H1 (cell line): ENCODE results near the gene DPYSL3. TPM values are rescaled to one million over a fixed set of nuclear protein-coding genes. Genes with fewer than 3 reads are reported as not detected.

Experiments used
- CTCF ChIA-PET: fragments of 300-600 bp; sonication (Branson Sonifier 250); formaldehyde crosslinking; loops from one replicate; lab custom pipeline; 2021; ENCODE audit not compliant: partially characterized antibody; lab: Charles Lee
- POLR2A ChIA-PET: fragments of 300-600 bp; sonication (Branson Sonifier 250); formaldehyde crosslinking; loops from one replicate; lab custom pipeline; 2021; ENCODE audit warnings: inconsistent platforms; ENCODE audit not compliant: partially characterized antibody; lab: Charles Lee
- DNase-seq, 2 experiments: peaks; one replicate each; pipeline versions ENCODE4 v3.0.0 to v3.0.0-alpha.2; 2010 to 2022; ENCODE audit warnings: low spot score in 2 of 2, low read depth in 1 of 2, mixed read lengths in 1 of 2
- FAIRE-seq: peaks from 2 replicates; lab custom pipeline; 2011; peaks lifted over from hg19 to GRCh38; lab: Jason Lieb, UNC
- H2AFZ ChIP-seq: 2 replicates; pipeline ENCODE4 v1.8.1; 2012; ENCODE audit warnings: low read length, inconsistent platforms
- H2AK5ac ChIP-seq: 2 replicates; pipeline ENCODE4 v1.6.1; 2013; ENCODE audit warnings: low read depth, low read length
- H2BK120ac ChIP-seq: replicated peaks from 2 replicates; pipeline ENCODE3; 2013; ENCODE audit warnings: low read depth, low read length, inconsistent platforms
- H2BK12ac ChIP-seq: 2 replicates; pipeline ENCODE4 v1.6.1; 2013; ENCODE audit warnings: low read depth, low read length
- H2BK15ac ChIP-seq: 2 replicates; pipeline ENCODE4 v1.6.1; 2013; ENCODE audit warnings: low read length
- H2BK20ac ChIP-seq: 2 replicates; pipeline ENCODE4 v1.6.1; 2013; ENCODE audit warnings: low read length
- H2BK5ac ChIP-seq: 2 replicates; pipeline ENCODE4 v1.6.1; 2013; ENCODE audit warnings: low read depth, low read length
- H3K14ac ChIP-seq: 2 replicates; pipeline ENCODE4 v1.6.1; 2013; ENCODE audit warnings: inconsistent platforms; ENCODE audit not compliant: insufficient read length
- H3K18ac ChIP-seq: 2 replicates; pipeline ENCODE4 v1.6.1; 2013; ENCODE audit warnings: low read length; ENCODE audit errors: extremely low read depth
- H3K23ac ChIP-seq: 2 replicates; pipeline ENCODE4 v1.6.1; 2013; ENCODE audit warnings: inconsistent platforms; ENCODE audit not compliant: insufficient read length
- H3K23me2 ChIP-seq: 2 replicates; pipeline ENCODE4 v1.6.1; 2013; ENCODE audit warnings: low read depth, low read length
- H3K27ac ChIP-seq: 2 replicates; pipeline ENCODE4 v1.6.1; 2011; ENCODE audit warnings: low read depth, low read length, inconsistent platforms
- H3K27me3 ChIP-seq, 4 experiments: replicated peaks in 1 of 4; 1 replicate in 1 of 4; 2 replicates in 3 of 4; pipeline versions ENCODE4 v1.6.1 to v1.8.1; 2011 to 2013; ENCODE audit warnings: low read length in 3 of 4, mild to moderate bottlenecking in 3 of 4, inconsistent platforms in 2 of 4, mixed read lengths in 2 of 4, moderate library complexity in 1 of 4; ENCODE audit not compliant: control insufficient read depth in 3 of 4, insufficient read depth in 3 of 4; ENCODE audit errors: extremely low read depth in 1 of 4
- H3K36me3 ChIP-seq, 4 experiments: 2 replicates each; pipeline versions ENCODE4 v1.6.1 to v1.8.1; 2011 to 2013; ENCODE audit warnings: mild to moderate bottlenecking in 4 of 4, low read length in 3 of 4, moderate library complexity in 2 of 4, control low read depth in 1 of 4, inconsistent platforms in 1 of 4; ENCODE audit not compliant: insufficient read depth in 4 of 4, control insufficient read depth in 2 of 4
- H3K4ac ChIP-seq: replicated peaks from 2 replicates; pipeline ENCODE3; 2013; ENCODE audit warnings: low read length, low read depth, mixed read lengths, inconsistent platforms; ENCODE audit not compliant: insufficient read length
- H3K4me1 ChIP-seq, 4 experiments: replicated peaks in 1 of 4; 1 replicate in 1 of 4; 2 replicates in 3 of 4; pipeline versions ENCODE4 v1.6.1 to v1.8.1; 2011 to 2013; ENCODE audit warnings: low read length in 3 of 4, inconsistent platforms in 2 of 4, mixed read lengths in 1 of 4; ENCODE audit not compliant: insufficient read depth in 4 of 4, control insufficient read depth in 3 of 4
- H3K4me2 ChIP-seq, 2 experiments: 2 replicates each; pipeline versions ENCODE4 v1.6.1 to v1.8.1; 2011 to 2013; ENCODE audit warnings: low read depth in 2 of 2, low read length in 2 of 2, control low read depth in 1 of 2, inconsistent platforms in 1 of 2, mild to moderate bottlenecking in 1 of 2; ENCODE audit not compliant: insufficient read depth in 1 of 2
- H3K4me3 ChIP-seq, 4 experiments: fragments of 200-600, 300-600 bp in 1 of 4; sonication (generic), shearing (Covaris generic), sonication (Bioruptor Twin) in 1 of 4; 2 replicates each; pipeline versions ENCODE4 v1.5.1 to v1.8.1; 2011 to 2016; ENCODE audit warnings: low read length in 4 of 4, low read depth in 3 of 4, control low read depth in 2 of 4, inconsistent platforms in 2 of 4, mild to moderate bottlenecking in 2 of 4, mixed read lengths in 1 of 4, moderate library complexity in 1 of 4; ENCODE audit not compliant: insufficient read depth in 2 of 4; ENCODE audit errors: extremely low read depth in 1 of 4
- H3K56ac ChIP-seq: replicated peaks from 2 replicates; pipeline ENCODE3; 2013; ENCODE audit warnings: low read depth, mild to moderate bottlenecking, mixed read lengths, low read length, inconsistent platforms; ENCODE audit not compliant: insufficient read length
- H3K79me1 ChIP-seq: 2 replicates; pipeline ENCODE4 v1.6.1; 2013; ENCODE audit warnings: low read depth, low read length, control low read depth
- H3K79me2 ChIP-seq, 2 experiments: 2 replicates each; pipeline versions ENCODE4 v1.6.1 to v1.8.1; 2012 to 2013; ENCODE audit warnings: low read length in 2 of 2, mild to moderate bottlenecking in 2 of 2, inconsistent platforms in 1 of 2; ENCODE audit not compliant: insufficient read depth in 2 of 2, control insufficient read depth in 1 of 2
- H3K9ac ChIP-seq, 4 experiments: replicated peaks in 1 of 4; 1 replicate in 1 of 4; 2 replicates in 3 of 4; pipeline versions ENCODE4 v1.6.1 to v1.8.1; 2011 to 2013; ENCODE audit warnings: low read depth in 3 of 4, low read length in 3 of 4, control low read depth in 2 of 4, mild to moderate bottlenecking in 2 of 4, moderate library complexity in 2 of 4, inconsistent platforms in 1 of 4; ENCODE audit errors: extremely low read depth in 1 of 4
- H3K9me3 ChIP-seq, 2 experiments: 2 replicates each; pipeline versions ENCODE4 v1.6.1 to v1.8.1; 2012 to 2013; ENCODE audit warnings: mild to moderate bottlenecking in 2 of 2, moderate library complexity in 2 of 2, control low read depth in 1 of 2, inconsistent platforms in 1 of 2, low read depth in 1 of 2, low read length in 1 of 2, mixed read lengths in 1 of 2; ENCODE audit not compliant: insufficient read depth in 2 of 2
- H4K20me1 ChIP-seq, 2 experiments: replicated peaks in 1 of 2; 2 replicates each; pipeline versions ENCODE3 to v1.8.1; 2011 to 2013; ENCODE audit warnings: inconsistent platforms in 2 of 2, low read length in 2 of 2, mild to moderate bottlenecking in 1 of 2; ENCODE audit not compliant: insufficient read depth in 2 of 2, control insufficient read depth in 1 of 2
- H4K5ac ChIP-seq: 2 replicates; pipeline ENCODE4 v1.6.1; 2013; ENCODE audit warnings: low read length, low read depth, mixed read lengths, inconsistent platforms; ENCODE audit not compliant: insufficient read length
- H4K8ac ChIP-seq: 2 replicates; pipeline ENCODE4 v1.8.0; 2013; ENCODE audit warnings: mild to moderate bottlenecking, moderate library complexity, low read length, inconsistent platforms; ENCODE audit not compliant: insufficient read depth; ENCODE audit errors: extremely low read depth
- H4K91ac ChIP-seq: replicated peaks from 2 replicates; pipeline ENCODE3; 2013; ENCODE audit warnings: low read length, mixed read lengths, inconsistent platforms; ENCODE audit not compliant: insufficient read length
- CBX5 ChIP-seq: fragments of 300-800, 300-1000 bp; sonication (generic); IDR thresholded peaks from 2 replicates; pipeline ENCODE4 v1.7.1; 2016; ENCODE audit warnings: antibody characterized with exemption, low read length, low read depth
- CEBPB ChIP-seq: IDR thresholded peaks from 2 replicates; pipeline ENCODE4 v1.6.1; 2012; ENCODE audit warnings: low read depth, low read length
- CREB1 ChIP-seq: IDR thresholded peaks from 2 replicates; pipeline ENCODE4 v1.6.1; 2012; ENCODE audit warnings: inconsistent platforms
- CTCF ChIP-seq, 3 experiments: IDR thresholded peaks; 1 replicate in 2 of 3; 2 replicates in 1 of 3; pipeline versions ENCODE4 v1.5.1 to v1.6.1; 2011; ENCODE audit warnings: low read length in 3 of 3, mild to moderate bottlenecking in 3 of 3, inconsistent platforms in 2 of 3, low read depth in 1 of 3, moderate library complexity in 1 of 3; ENCODE audit not compliant: insufficient read depth in 1 of 3; ENCODE audit errors: control extremely low read depth in 1 of 3
- HDAC2 ChIP-seq, 2 experiments: fragments of 300-600 bp in 1 of 2; sonication (generic) in 1 of 2; IDR thresholded peaks; 2 replicates each; pipeline ENCODE4 v1.6.1; 2011 to 2012; ENCODE audit warnings: low read depth in 2 of 2, low read length in 2 of 2, mild to moderate bottlenecking in 2 of 2, moderate library complexity in 2 of 2, borderline replicate concordance in 1 of 2, inconsistent platforms in 1 of 2
- HDAC6 ChIP-seq: IDR thresholded peaks from one replicate; pipeline ENCODE4 v1.7.1; 2012; ENCODE audit warnings: low read depth, mild to moderate bottlenecking, inconsistent platforms, low read length, moderate library complexity
- JUN ChIP-seq: IDR thresholded peaks from 2 replicates; pipeline ENCODE4 v1.6.1; 2011; ENCODE audit warnings: low read depth, mild to moderate bottlenecking, improper control_type of control experiment, low read length
- NANOG ChIP-seq: IDR thresholded peaks from 2 replicates; pipeline ENCODE4 v1.6.1; 2011; ENCODE audit warnings: low read length, low read depth, mild to moderate bottlenecking, inconsistent platforms; ENCODE audit not compliant: insufficient read depth, poor library complexity, severe bottlenecking
- SIRT6 ChIP-seq: IDR thresholded peaks from one replicate; pipeline ENCODE4 v1.7.1; 2012; ENCODE audit warnings: low read length, inconsistent platforms
- TBP ChIP-seq: IDR thresholded peaks from 2 replicates; pipeline ENCODE4 v1.6.1; 2011; ENCODE audit warnings: low read depth, low read length, improper control_type of control experiment
- TCF12 ChIP-seq: IDR thresholded peaks from 2 replicates; pipeline ENCODE4 v1.6.1; 2011; ENCODE audit warnings: low read depth, mild to moderate bottlenecking, low read length
- ZNF274 ChIP-seq: IDR thresholded peaks from 2 replicates; pipeline ENCODE4 v1.7.0; 2012; ENCODE audit warnings: low read length, borderline replicate concordance; ENCODE audit errors: extremely low read depth
- WGBS, 2 experiments: shearing (Covaris generic) in 1 of 2; methylation state at CpG; one replicate each; pipeline versions ENCODE4 v1.1.6 to v1.1.7; 2013 to 2015; ENCODE audit warnings: low lambda C conversion rate in 2 of 2, mixed read lengths in 2 of 2, inconsistent platforms in 1 of 2, low coverage in 1 of 2, missing lambda C conversion rate in 1 of 2; ENCODE audit not compliant: insufficient replicate concordance in 2 of 2, insufficient coverage in 1 of 2, insufficient read length in 1 of 2; ENCODE audit errors: extremely low coverage in 1 of 2, missing lambda C conversion rate in 1 of 2; 5-methylcytosine and 5-hydroxymethylcytosine counted together
- polyA plus RNA-seq, 7 experiments: library from polyadenylated mRNA; depleted of rRNA in 3 of 7; stranded (reverse) in 5 of 7; unstranded in 2 of 7; fragments of >200 nt in 5 of 7; fragments of 200-250 nt in 2 of 7; gene quantifications; 1 replicate in 5 of 7; 2 replicates in 1 of 7; 4 replicates in 1 of 7; pipeline versions ENCODE4 v1.2.1 to v1.2.3, GENCODE V29; 2011 to 2013; ENCODE audit warnings: missing spikeins in 2 of 7, mixed read lengths in 2 of 7
- total RNA-seq: library from RNA; stranded (reverse); fragmentation: NEBNext Ultra II Directional; extraction: Animal tissue kit (Norgen Biotek cat#: 25700); gene quantifications from 2 replicates; pipeline ENCODE4 v1.2.1, GENCODE V29; 2021

Gene DPYSL3
- total and polyA plus RNA-seq, 2 of the 8 experiments (the other 6 are each of a cell fraction or from before 2014, with no cell fraction given): 268 to 387 TPM

DNA sequence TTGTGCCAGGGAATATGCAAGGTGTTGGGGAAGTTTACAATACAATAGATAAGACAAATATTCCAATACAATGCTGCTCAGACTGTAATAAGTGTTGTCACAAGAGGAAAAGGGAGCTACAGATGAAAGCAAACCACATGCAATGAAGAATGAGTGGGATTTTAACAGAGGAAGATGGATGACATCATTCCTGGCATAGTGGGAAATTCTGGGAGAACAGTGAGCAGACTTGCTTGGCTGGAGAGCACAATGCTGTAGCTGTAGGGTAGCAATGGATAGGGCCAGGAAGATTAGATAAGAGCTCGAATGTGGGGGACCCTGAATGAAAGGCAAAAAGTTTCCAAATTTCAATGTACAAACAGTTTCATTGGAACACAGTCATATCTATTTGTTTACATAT is 9.5 kb upstream of the DPYSL3 start:
- Histone ChIP-seq H4K8ac (no peak overlapping the region), H2AFZ (no peak overlapping the region), H2BK20ac (no peak overlapping the region), H2AK5ac (no peak overlapping the region), H3K18ac (no peak overlapping the region), H3K4me3 (no peak overlapping the region), H3K27me3 (no peaks in the 10 kb centered on the region), H2BK12ac (no peak overlapping the region), H3K9ac (no peak overlapping the region), H3K36me3 (no peaks in the 10 kb centered on the region), H3K79me1 (no peaks in the 10 kb centered on the region), H4K5ac (no peak overlapping the region), H2BK5ac (no peak overlapping the region), H3K9me3 (no peaks in the 10 kb centered on the region), H2BK120ac (no peak overlapping the region), H3K4me2 (no peak overlapping the region), H3K56ac (no peak overlapping the region), H3K4me1 (peaks cover 0 to 7% (median 4%) of the 10 kb centered on the region in 4 experiments; a peak in 4 of 7 replicates), H3K23ac (no peak overlapping the region), H3K27ac (no peak overlapping the region), H3K23me2 (no peaks in the 10 kb centered on the region), H4K20me1 (no peaks in the 10 kb centered on the region), H3K14ac (no peak overlapping the region), H2BK15ac (no peak overlapping the region), H4K91ac (no peak overlapping the region), H3K79me2 (no peaks in the 10 kb centered on the region), H3K4ac (no peak overlapping the region)
- CTCF ChIA-PET: interaction anchor here (0.8 to 2.2 kb wide), 7 partner anchors 9 to 127 kb away, joined by 3 to 8 read pairs (median 3); partner anchors contain the start of gene DPYSL3
- DNase-seq: no peak
- WGBS, 2 experiments: 88% methylated on average over 1 of the region's 1 CpG; no CpG with 5 or more reads in 1 of the 2 experiments
- POLR2A ChIA-PET: interaction anchor here (0.7 to 1.2 kb wide), 3 partner anchors 11 to 131 kb away, joined by 3 read pairs; no protein-coding TSS in a partner anchor
- FAIRE-seq: peak; percentile 72
- TF ChIP-seq CEBPB: no peak
- TF ChIP-seq CTCF (IDR thresholded peaks at IDR 0.05; ENCODE audit: control extremely low read depth in 1 of 3, insufficient read depth in 1 of 3, low read depth in 1 of 3, low read length in 3 of 3): no peak
- TF ChIP-seq TCF12: no peak
- TF ChIP-seq JUN: no peak
- TF ChIP-seq CREB1: no peak
- no peak for TF ChIP-seq HDAC2 (IDR thresholded peaks at IDR 0.05; ENCODE audit: borderline replicate concordance in 1 of 2, low read depth in 2 of 2, low read length in 2 of 2)
- TF ChIP-seq ZNF274: no peak
- TF ChIP-seq HDAC6: no peak
- TF ChIP-seq SIRT6: no peak
- no peak for TF ChIP-seq TBP
- no peak for TF ChIP-seq NANOG
- TF ChIP-seq CBX5: no peak
